GM12872 (cell line): ENCODE data around the gene GPC1.

Source experiments
- TF ChIP-seq, protein P1 (sequence below): IDR thresholded peaks from 3 replicates; pipeline ENCODE4 v1.5.1; 2011; ENCODE audit warnings: low read depth, mild to moderate bottlenecking, low read length, moderate library complexity; ENCODE audit not compliant: insufficient read depth

Gene GPC1, protein sequence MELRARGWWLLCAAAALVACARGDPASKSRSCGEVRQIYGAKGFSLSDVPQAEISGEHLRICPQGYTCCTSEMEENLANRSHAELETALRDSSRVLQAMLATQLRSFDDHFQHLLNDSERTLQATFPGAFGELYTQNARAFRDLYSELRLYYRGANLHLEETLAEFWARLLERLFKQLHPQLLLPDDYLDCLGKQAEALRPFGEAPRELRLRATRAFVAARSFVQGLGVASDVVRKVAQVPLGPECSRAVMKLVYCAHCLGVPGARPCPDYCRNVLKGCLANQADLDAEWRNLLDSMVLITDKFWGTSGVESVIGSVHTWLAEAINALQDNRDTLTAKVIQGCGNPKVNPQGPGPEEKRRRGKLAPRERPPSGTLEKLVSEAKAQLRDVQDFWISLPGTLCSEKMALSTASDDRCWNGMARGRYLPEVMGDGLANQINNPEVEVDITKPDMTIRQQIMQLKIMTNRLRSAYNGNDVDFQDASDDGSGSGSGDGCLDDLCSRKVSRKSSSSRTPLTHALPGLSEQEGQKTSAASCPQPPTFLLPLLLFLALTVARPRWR

DNA sequence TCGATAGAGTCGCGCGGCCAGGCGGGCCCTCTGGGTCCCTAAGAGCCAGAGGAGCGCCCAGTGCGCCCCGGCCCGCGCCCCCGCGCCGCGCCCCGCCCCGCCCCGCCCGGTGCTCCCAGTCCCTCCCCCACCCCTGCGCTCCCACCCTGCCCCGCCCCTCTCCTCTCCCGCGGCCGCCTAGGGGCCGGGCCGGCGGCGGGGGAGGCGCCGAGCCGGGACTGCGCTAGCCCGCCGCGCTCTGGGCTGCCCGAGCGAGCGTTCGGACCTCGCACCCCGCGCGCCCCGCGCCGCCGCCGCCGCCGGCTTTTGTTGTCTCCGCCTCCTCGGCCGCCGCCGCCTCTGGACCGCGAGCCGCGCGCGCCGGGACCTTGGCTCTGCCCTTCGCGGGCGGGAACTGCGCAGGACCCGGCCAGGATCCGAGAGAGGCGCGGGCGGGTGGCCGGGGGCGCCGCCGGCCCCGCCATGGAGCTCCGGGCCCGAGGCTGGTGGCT, at the start of gene GPC1:
Gene GPC1 (plus strand): TSS at position 207 of the 491 bp plus-strand sequence. CDS start 256 bp downstream, at position 463.
- TF ChIP-seq, protein P1, sequence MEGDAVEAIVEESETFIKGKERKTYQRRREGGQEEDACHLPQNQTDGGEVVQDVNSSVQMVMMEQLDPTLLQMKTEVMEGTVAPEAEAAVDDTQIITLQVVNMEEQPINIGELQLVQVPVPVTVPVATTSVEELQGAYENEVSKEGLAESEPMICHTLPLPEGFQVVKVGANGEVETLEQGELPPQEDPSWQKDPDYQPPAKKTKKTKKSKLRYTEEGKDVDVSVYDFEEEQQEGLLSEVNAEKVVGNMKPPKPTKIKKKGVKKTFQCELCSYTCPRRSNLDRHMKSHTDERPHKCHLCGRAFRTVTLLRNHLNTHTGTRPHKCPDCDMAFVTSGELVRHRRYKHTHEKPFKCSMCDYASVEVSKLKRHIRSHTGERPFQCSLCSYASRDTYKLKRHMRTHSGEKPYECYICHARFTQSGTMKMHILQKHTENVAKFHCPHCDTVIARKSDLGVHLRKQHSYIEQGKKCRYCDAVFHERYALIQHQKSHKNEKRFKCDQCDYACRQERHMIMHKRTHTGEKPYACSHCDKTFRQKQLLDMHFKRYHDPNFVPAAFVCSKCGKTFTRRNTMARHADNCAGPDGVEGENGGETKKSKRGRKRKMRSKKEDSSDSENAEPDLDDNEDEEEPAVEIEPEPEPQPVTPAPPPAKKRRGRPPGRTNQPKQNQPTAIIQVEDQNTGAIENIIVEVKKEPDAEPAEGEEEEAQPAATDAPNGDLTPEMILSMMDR: no peak

DNA sequence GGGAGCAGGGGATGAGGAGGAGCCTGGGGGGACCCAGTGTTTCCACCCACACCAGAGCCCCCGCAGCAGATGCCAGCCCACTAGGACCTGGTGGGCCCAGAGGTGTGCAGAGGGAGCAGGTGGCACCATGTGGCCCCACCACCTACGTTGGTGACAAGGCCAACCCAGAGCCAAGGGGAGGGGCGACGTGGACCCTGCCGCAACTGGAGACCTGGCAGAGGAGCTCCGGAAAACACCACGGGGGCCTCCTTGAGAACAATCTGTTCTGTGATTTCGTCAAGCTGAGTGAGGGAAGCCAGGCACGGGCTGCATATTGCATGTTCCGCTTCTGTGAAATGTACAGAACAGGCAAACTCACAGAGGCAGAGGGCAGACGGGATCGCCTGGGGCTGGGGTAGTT, 49.1 kb upstream of the GPC1 start:
- TF ChIP-seq, protein P1: no peak

DNA sequence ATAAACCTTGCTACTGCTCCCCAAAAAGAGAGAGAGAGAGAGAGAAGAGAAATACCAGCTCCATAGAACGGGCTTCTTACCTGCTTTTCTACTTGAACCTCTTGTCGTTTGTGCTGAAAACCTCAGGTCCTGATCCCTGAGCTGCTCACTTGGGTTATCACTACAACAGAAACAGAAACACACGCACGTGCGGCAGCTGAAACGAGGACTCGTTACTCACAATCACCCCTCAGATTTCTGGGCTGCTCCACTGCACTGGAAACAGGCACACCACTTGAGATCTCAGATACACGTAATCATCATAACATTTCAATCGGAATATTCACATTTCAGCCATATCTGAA, 48.2 kb upstream of the GPC1 start:
- TF ChIP-seq, protein P1: no peak

DNA sequence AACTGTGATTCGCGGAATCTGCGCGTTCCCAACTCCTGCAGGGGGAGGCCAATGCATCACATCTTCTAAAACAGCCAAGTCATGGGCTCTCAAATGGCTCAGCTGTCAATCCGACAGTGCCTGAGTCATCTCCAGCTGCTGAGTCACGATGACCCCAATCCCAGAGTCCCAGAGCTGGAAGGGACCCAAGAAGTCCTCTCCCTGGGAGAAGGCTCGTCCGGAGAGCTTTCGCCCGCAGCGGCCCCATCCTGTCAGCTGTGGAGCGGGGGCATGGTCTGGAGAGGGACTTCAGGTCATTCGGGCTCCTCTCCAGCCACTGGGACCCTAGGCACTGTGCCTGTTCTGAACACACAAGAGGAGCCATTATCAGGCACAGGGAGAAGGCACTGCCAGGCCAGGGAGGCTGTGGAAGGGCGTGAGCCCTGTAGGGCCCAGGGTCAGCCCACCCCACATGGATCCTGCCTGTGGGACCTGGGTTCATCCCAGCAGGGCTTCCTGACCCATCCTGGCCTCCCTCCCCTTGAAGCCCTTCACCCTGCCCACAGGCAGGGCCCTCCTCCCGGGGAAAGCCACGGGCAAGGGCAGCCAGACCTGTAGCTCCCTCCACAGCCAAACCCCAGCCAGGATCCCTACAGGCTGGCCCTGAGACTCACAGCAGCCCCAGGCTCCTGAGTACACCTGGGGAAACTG, 47.6 kb upstream of the GPC1 start:
- TF ChIP-seq, protein P1: no peak

DNA sequence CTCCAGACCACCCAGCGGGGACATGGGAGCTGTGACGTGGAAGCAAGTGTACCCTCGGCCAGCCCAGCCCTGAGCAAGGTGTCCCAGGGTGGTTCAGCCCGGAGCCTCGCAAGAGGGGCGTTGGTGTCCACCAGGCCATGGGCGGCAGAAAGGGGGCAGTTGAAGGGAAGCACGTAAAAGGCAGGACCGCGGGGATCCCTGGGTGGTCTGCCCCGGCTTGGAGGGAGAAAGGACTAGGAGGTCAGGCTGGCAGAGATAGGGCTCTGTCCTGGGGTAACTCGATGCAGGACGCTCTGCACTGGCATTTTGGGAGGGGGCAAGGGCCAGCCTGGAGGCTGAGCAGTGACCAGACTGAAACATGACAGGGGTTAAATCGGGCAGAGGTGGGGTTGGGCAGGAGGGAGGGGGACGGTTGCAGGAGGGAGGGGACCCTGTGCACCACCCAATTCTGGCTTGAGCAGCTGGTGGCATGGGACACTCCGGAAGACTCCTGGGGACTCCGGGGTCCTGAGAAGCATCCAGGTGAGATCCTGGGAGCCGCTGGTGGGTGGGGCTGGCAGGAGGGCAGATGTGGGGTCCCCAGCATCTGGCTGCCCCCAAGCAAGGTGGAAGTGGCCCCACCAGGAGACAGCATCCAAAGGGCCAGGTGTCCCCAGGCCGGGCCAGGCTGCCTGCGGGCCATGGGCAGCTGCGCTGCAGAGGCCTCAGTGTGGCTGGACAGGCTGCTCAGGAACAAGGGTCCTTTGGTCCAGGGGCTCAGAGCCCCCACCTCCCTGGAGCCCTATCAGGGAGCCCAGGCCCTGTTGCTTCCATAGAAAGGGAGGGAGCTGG, 46.8 kb upstream of the GPC1 start:
- TF ChIP-seq, protein P1: no peak

DNA sequence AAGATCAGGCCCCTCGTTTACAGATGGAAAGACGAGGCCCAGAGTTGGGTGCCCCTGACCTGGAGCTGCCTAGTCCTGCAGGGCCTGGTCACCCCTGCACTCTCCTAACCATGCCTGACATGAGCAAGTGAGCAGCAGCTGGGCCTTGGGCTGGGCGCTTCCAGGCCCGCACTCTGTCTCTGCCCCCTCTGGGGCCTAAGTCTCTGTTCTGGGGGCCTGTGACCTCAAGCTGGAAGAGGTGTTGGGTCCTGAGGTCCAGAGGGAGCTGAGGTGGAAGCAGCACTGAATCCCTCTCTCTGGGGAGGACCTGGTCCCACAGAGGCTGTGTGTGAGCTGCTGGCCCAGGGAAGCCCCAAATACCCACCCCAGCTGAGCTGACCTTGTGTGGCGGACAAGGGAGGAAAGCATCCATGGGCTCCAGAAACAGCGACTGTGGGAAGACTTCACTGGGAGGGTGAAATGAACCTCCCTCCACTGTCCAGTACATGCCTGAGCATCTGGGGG, 46.1 kb upstream of the GPC1 start:
- TF ChIP-seq, protein P1: no peak
